Stimulated activated CD4-positive, alpha-beta T cell treated with anti-CD3 and anti-CD28 coated beads, Interleukin-15, amount 100 ng/mL, for 1 hour (primary cell): ENCODE results near the gene MAMDC2.
"Not testable (repeated sequence)": the region's sequence is repeated elsewhere in the genome, so short reads cannot be mapped to it uniquely, and the experiment has no call there.

Experiments
- DNase-seq, 2 donors: peaks; one replicate each; pipeline ENCODE4 v3.0.0-alpha.2; 2020; ENCODE audit warnings: low read depth in 1 of 2, low spot score in 1 of 2

The MAMDC2 gene

GRCh38 chr9:70035691-70036090 lies 8.0 kb upstream of the MAMDC2 start:
- DNase-seq, result no peak

- DNase-seq, result no peak
These were observed 7.0 kb upstream of the MAMDC2 start for GRCh38 chr9:70036641-70037040.

- DNase-seq, result not testable (repeated sequence)
These were observed 5.5 kb upstream of the MAMDC2 start for GRCh38 chr9:70038171-70038621.

GRCh38 chr9:70040376-70040903 lies 3.2 kb upstream of the MAMDC2 start:
- no peak for DNase-seq

GRCh38 chr9:70042461-70043215 lies 1.0 kb upstream of the MAMDC2 start:
- no peak for DNase-seq

GRCh38 chr9:70043285-70043684 lies 363 bp upstream of the MAMDC2 start:
- no peak for DNase-seq

GRCh38 chr9:70044490-70045307 lies 1.1 kb downstream of the MAMDC2 start:
- DNase-seq, result no peak

GRCh38 chr9:70045452-70045851 lies 1.8 kb downstream of the MAMDC2 start:
- no peak for DNase-seq

- no peak for DNase-seq
These were observed 2.8 kb downstream of the MAMDC2 start for GRCh38 chr9:70046274-70047070.

- no peak for DNase-seq
These were observed 5.6 kb downstream of the MAMDC2 start for GRCh38 chr9:70049236-70049635.

GRCh38 chr9:70049672-70050271 lies 6.1 kb downstream of the MAMDC2 start:
- no peak for DNase-seq

GRCh38 chr9:70052768-70053167 lies 9.1 kb downstream of the MAMDC2 start:
- no peak for DNase-seq

GRCh38 chr9:70053864-70054263 lies 10.2 kb downstream of the MAMDC2 start:
- DNase-seq, result no peak

- no peak for DNase-seq
These were observed 10.9 kb downstream of the MAMDC2 start for GRCh38 chr9:70054521-70054920.

GRCh38 chr9:70055406-70056210 lies 12.0 kb downstream of the MAMDC2 start:
- no peak for DNase-seq

- DNase-seq, result no peak
These were observed 12.7 kb downstream of the MAMDC2 start for GRCh38 chr9:70056211-70056944.

GRCh38 chr9:70058569-70059116 lies 15.0 kb downstream of the MAMDC2 start:
- no peak for DNase-seq

- no peak for DNase-seq
These were observed 16.7 kb downstream of the MAMDC2 start for GRCh38 chr9:70060148-70060882.
